ENCODE results near the gene ABCA9.
"Not testable (repeated sequence)": the region's sequence is repeated elsewhere in the genome, so short reads cannot be mapped to it uniquely, and the experiment has no call there.

Gene ABCA9

GRCh38 chr17:68973098-68973846 is 87.5 kb downstream of the ABCA9 start:
- peaks cover 3% of the 10 kb centered on the region for H3K9me3 Mint-ChIP-seq
- ATAC-seq (ENCODE audit: low read depth) (no peak), DNase-seq (ENCODE audit: low spot score in 2 of 2) (no peak)
- peaks cover 9% of the 10 kb centered on the region for H3K4me1 Mint-ChIP-seq
- H3K4me3 Mint-ChIP-seq, result no peak overlapping the region
- peaks cover 2% of the 10 kb centered on the region for H3K36me3 Mint-ChIP-seq
- no peak overlapping the region for H3K27ac Mint-ChIP-seq
- peaks cover 2% of the 10 kb centered on the region for H3K27me3 Mint-ChIP-seq

GRCh38 chr17:68972119-68972704 is 88.5 kb downstream of the ABCA9 start:
- H3K4me3 Mint-ChIP-seq, result no peak overlapping the region
- H3K27me3 Mint-ChIP-seq, result peaks cover 2% of the 10 kb centered on the region
- ATAC-seq (ENCODE audit: low read depth), result no peak
- peaks cover 2% of the 10 kb centered on the region for H3K36me3 Mint-ChIP-seq
- no peak overlapping the region for H3K27ac Mint-ChIP-seq
- peaks cover 3% of the 10 kb centered on the region for H3K9me3 Mint-ChIP-seq
- no peak for DNase-seq (ENCODE audit: low spot score in 2 of 2)
- H3K4me1 Mint-ChIP-seq, result peaks cover 9% of the 10 kb centered on the region

GRCh38 chr17:68969101-68969500 is 91.6 kb downstream of the ABCA9 start:
- Mint-ChIP-seq H3K36me3 (no peaks in the 10 kb centered on the region), H3K4me1 (peaks cover 9% of the 10 kb centered on the region), H3K27ac (no peak overlapping the region), H3K9me3 (no peaks in the 10 kb centered on the region), H3K4me3 (no peak overlapping the region), H3K27me3 (no peaks in the 10 kb centered on the region)
- DNase-seq (ENCODE audit: low spot score in 2 of 2) (no peak), ATAC-seq (ENCODE audit: low read depth) (no peak)

GRCh38 chr17:68963958-68964357 is 96.8 kb downstream of the ABCA9 start:
- H3K36me3 Mint-ChIP-seq, result no peaks in the 10 kb centered on the region
- no peak overlapping the region for H3K4me3 Mint-ChIP-seq
- H3K27ac Mint-ChIP-seq, result no peak overlapping the region
- H3K27me3 Mint-ChIP-seq, result no peaks in the 10 kb centered on the region
- peaks cover 5% of the 10 kb centered on the region for H3K4me1 Mint-ChIP-seq
- no peaks in the 10 kb centered on the region for H3K9me3 Mint-ChIP-seq
- no peak for DNase-seq (ENCODE audit: low spot score in 2 of 2)
- no peak for ATAC-seq (ENCODE audit: low read depth)

GRCh38 chr17:68961214-68961882 is 99.4 kb downstream of the ABCA9 start:
- Mint-ChIP-seq H3K9me3 (no peaks in the 10 kb centered on the region), H3K27ac (no peak overlapping the region)
- no peak for ATAC-seq (ENCODE audit: low read depth)

GRCh38 chr17:68959117-68959516 is 101.6 kb downstream of the ABCA9 start:
- not testable (repeated sequence) for H3K4me1 Mint-ChIP-seq; H3K36me3 Mint-ChIP-seq; H3K27ac Mint-ChIP-seq; ATAC-seq (ENCODE audit: low read depth); H3K27me3 Mint-ChIP-seq; H3K9me3 Mint-ChIP-seq; DNase-seq (ENCODE audit: low spot score in 2 of 2); H3K4me3 Mint-ChIP-seq

More at GRCh38 chr17:68961214-68961882, 99.4 kb downstream of the ABCA9 start:
- DNase-seq (ENCODE audit: low spot score in 2 of 2), result no peak
- H3K4me3 Mint-ChIP-seq, result no peak overlapping the region
- peaks cover 5% of the 10 kb centered on the region for H3K4me1 Mint-ChIP-seq
- no peaks in the 10 kb centered on the region for H3K27me3 Mint-ChIP-seq
- H3K36me3 Mint-ChIP-seq, result no peaks in the 10 kb centered on the region

- Mint-ChIP-seq H3K4me3 (no peak overlapping the region), H3K27ac (no peak overlapping the region), H3K9me3 (no peaks in the 10 kb centered on the region), H3K4me1 (peaks cover 5% of the 10 kb centered on the region), H3K36me3 (no peaks in the 10 kb centered on the region), H3K27me3 (no peaks in the 10 kb centered on the region)
- ATAC-seq (ENCODE audit: low read depth) (no peak), DNase-seq (ENCODE audit: low spot score in 2 of 2) (no peak)
Observed at GRCh38 chr17:68957944-68958343, 102.8 kb downstream of the ABCA9 start.

- ATAC-seq (ENCODE audit: low read depth) (no peak), DNase-seq (ENCODE audit: low spot score in 2 of 2) (no peak)
- Mint-ChIP-seq H3K36me3 (no peaks in the 10 kb centered on the region), H3K27ac (no peak within 1 kb of the TSS), H3K4me3 (no peak within 1 kb of the TSS), H3K4me1 (no peaks in the 10 kb centered on the region), H3K27me3 (peaks cover 3% of the 10 kb centered on the region), H3K9me3 (no peaks in the 10 kb centered on the region)
Observed at GRCh38 chr17:68955181-68955841, 105.4 kb downstream of the ABCA9 start, which contains the start of gene ABCA8. ABCA8 (minus strand) TSS chr17:68955392; CDS start chr17:68942034, 13,358 bp downstream.

GRCh38 chr17:68954146-68954896 is 106.4 kb downstream of the ABCA9 start:
- peaks cover 3% of the 10 kb centered on the region for H3K27me3 Mint-ChIP-seq

GRCh38 chr17:68953340-68953997 is 107.3 kb downstream of the ABCA9 start:
- Mint-ChIP-seq H3K4me3 (no peak overlapping the region), H3K9me3 (no peaks in the 10 kb centered on the region), H3K4me1 (no peaks in the 10 kb centered on the region), H3K27ac (no peak overlapping the region), H3K27me3 (peaks cover 3% of the 10 kb centered on the region), H3K36me3 (no peaks in the 10 kb centered on the region)
- ATAC-seq (ENCODE audit: low read depth), result no peak
- no peak for DNase-seq (ENCODE audit: low spot score in 2 of 2)

More at GRCh38 chr17:68954146-68954896, 106.4 kb downstream of the ABCA9 start:
- Mint-ChIP-seq H3K27ac (no peak overlapping the region), H3K4me3 (no peak overlapping the region), H3K4me1 (no peaks in the 10 kb centered on the region), H3K36me3 (no peaks in the 10 kb centered on the region), H3K9me3 (no peaks in the 10 kb centered on the region)
- DNase-seq (ENCODE audit: low spot score in 2 of 2), result no peak
- ATAC-seq (ENCODE audit: low read depth), result no peak

GRCh38 chr17:68950725-68951124 is 110.0 kb downstream of the ABCA9 start:
- no peaks in the 10 kb centered on the region for H3K36me3 Mint-ChIP-seq
- H3K4me3 Mint-ChIP-seq, result no peak overlapping the region
- H3K27ac Mint-ChIP-seq, result no peak overlapping the region
- ATAC-seq (ENCODE audit: low read depth), result no peak
- H3K4me1 Mint-ChIP-seq, result no peaks in the 10 kb centered on the region
- peaks cover 3% of the 10 kb centered on the region for H3K9me3 Mint-ChIP-seq
- no peak for DNase-seq (ENCODE audit: low spot score in 2 of 2)
- H3K27me3 Mint-ChIP-seq, result peaks cover 3% of the 10 kb centered on the region

GRCh38 chr17:68947868-68948267 is 112.9 kb downstream of the ABCA9 start:
- H3K27ac Mint-ChIP-seq, result not testable (repeated sequence)

GRCh38 chr17:68944435-68945035 is 116.2 kb downstream of the ABCA9 start:
- H3K36me3 Mint-ChIP-seq, result no peaks in the 10 kb centered on the region
- ATAC-seq (ENCODE audit: low read depth) (no peak), DNase-seq (ENCODE audit: low spot score in 2 of 2) (no peak)
- no peak overlapping the region for H3K27ac Mint-ChIP-seq
- H3K27me3 Mint-ChIP-seq, result peaks cover 3% of the 10 kb centered on the region
- no peak overlapping the region for H3K4me3 Mint-ChIP-seq
- H3K9me3 Mint-ChIP-seq, result peaks cover 3% of the 10 kb centered on the region
- H3K4me1 Mint-ChIP-seq, result no peaks in the 10 kb centered on the region

More at GRCh38 chr17:68947868-68948267, 112.9 kb downstream of the ABCA9 start:
- H3K4me1 Mint-ChIP-seq; H3K4me3 Mint-ChIP-seq; DNase-seq (ENCODE audit: low spot score in 2 of 2); H3K36me3 Mint-ChIP-seq; H3K27me3 Mint-ChIP-seq; H3K9me3 Mint-ChIP-seq; ATAC-seq (ENCODE audit: low read depth): not testable (repeated sequence)
